Right renal pelvis (tissue), 4 donors: ENCODE data around the gene STK24. TPM values are rescaled to one million over a fixed set of nuclear protein-coding genes. Genes with fewer than 3 reads are reported as not detected.
A peak's percentile ranks its signal among the peaks of the same experiment; 100 is the strongest.

Experiments used
- DNase-seq, 4 donors: peaks; one replicate each; pipeline ENCODE4 v3.0.0-alpha.2; 2013; ENCODE audit warnings: low read depth in 4 of 4, low spot score in 3 of 4, missing footprints in 1 of 4
- polyA plus RNA-seq, 4 donors: library from polyadenylated mRNA; unstranded; fragments of 120-200 nt; gene quantifications; one replicate each; pipeline ENCODE4 v1.2.1, GENCODE V29; 2013; ENCODE audit not compliant: insufficient read length in 4 of 4

STK24 gene
- polyA plus RNA-seq, 4 donors: 117 to 134 (median 123) TPM

GRCh38 chr13:98478189-98479129 is 98.4 kb downstream of the STK24 start:
- DNase-seq: peak in 1 of 4 donors; percentile 51

GRCh38 chr13:98476538-98476966 is 100.4 kb downstream of the STK24 start:
- no peak for DNase-seq

- DNase-seq: no peak
These were observed 100.8 kb downstream of the STK24 start for GRCh38 chr13:98476106-98476505.

GRCh38 chr13:98475522-98475921 is 101.4 kb downstream of the STK24 start:
- no peak for DNase-seq

DNA sequence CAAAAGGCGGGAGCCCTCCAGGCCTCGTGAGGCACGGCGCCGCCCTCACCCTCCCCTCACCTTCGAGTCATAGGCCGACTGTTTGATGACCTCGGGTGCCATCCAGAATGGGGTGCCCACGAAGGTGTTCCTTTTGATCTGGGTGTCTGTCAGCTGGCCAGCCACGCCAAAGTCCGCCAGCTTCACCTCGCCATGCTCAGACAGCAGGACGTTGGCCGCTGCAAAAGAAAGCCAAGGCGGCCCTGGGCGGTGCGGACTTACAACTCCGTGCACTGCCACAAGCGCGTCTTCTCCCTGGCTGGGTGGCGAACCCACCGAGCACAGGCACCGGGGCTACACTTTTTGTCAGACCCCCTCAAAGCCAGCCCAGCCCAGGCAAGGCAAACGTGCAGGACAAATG is 102.1 kb downstream of the STK24 start:
- DNase-seq: no peak

- no peak for DNase-seq
These were observed 102.6 kb downstream of the STK24 start for GRCh38 chr13:98474292-98474691.

- no peak for DNase-seq
These were observed 103.1 kb downstream of the STK24 start for GRCh38 chr13:98473788-98474144.

DNA sequence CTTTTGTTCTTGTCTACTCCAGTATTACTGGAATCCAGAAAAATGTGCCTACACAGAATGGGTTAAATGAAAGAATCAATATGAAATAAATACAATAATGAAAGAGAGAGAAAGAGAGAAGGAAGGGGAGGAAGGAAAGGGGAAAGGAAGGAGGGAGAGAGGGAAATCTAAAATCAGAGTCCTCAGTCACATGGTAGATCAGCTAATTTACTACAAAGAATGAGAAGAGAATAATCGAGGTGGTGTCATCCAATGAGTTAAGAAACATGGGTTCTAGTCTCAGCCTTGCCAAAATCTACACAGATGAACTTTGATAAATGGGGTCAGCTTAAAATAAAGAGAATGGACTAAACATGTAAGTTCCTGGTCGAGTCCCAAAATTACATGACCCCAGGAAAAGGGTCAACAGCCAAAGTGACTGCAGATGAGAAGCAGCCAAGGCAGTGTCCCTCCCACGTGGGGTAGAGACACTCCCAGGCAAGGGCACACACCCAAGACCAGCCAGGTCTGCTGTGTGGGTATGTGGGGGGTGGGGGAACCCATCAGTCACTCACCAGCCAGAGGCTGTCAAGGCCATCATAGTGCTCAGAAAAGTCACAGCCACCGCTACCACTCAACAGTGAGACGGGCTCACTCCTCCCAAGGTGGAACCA is 103.6 kb downstream of the STK24 start:
- DNase-seq: no peak

- no peak for DNase-seq
These were observed 105.0 kb downstream of the STK24 start for GRCh38 chr13:98471934-98472333.

DNA sequence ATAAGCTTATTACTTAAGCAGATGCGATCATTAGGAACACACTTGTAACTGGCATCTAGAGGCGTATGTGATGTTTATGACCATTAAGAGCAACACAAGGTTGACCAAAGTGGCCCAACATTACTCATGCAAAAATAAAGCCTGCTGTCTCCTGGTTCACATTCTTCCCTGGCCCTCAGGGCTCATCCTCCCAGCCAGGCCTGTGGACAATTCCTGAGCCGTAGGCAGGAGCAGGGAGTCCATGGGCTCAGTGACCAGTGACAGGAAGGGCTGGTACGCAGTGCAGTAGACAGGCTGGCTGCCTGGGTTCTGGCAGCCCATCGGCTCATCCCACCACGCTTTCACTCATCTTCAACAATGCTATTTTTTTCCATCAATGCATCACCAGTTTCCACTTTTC is 106.0 kb downstream of the STK24 start:
- DNase-seq: no peak

DNA sequence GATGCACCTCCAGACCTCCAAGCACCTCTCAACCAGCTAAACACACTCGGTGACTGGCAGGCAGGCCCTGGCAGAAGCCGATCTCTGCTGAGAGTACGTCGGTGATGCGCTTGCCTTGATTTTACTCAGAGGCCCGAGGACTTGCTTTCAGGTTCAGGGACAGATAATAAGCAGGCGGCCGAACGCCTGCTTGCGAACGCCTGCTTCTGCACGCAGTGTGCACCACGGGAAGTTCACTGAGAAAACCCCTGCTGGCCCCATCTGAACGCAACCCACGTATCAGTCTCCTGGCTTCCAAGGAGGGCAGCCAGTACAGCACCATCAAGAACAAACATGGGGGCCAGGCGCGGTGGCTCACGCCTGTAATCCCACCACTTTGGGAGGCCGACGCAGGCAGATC is 108.0 kb downstream of the STK24 start:
- DNase-seq: no peak

DNA sequence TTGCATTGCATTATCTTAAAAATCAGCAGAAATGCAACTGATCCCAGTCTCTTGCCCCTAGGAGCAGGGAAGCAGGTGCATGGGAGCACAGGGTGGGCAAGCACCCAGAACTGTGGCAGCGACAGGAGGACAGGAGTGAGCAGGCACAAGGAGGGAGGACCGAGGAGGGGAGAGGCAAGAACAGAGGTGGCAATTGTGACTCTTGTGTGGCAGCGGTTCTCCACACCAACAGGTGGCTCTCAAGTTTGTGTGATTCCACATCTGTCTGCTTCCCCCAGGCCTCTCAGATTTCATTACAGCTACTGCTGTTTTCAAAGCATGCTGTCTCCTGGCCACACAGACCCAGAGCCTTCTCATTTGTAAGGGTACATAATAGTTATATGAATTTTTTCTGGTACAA is 108.5 kb downstream of the STK24 start:
- no peak for DNase-seq

DNA sequence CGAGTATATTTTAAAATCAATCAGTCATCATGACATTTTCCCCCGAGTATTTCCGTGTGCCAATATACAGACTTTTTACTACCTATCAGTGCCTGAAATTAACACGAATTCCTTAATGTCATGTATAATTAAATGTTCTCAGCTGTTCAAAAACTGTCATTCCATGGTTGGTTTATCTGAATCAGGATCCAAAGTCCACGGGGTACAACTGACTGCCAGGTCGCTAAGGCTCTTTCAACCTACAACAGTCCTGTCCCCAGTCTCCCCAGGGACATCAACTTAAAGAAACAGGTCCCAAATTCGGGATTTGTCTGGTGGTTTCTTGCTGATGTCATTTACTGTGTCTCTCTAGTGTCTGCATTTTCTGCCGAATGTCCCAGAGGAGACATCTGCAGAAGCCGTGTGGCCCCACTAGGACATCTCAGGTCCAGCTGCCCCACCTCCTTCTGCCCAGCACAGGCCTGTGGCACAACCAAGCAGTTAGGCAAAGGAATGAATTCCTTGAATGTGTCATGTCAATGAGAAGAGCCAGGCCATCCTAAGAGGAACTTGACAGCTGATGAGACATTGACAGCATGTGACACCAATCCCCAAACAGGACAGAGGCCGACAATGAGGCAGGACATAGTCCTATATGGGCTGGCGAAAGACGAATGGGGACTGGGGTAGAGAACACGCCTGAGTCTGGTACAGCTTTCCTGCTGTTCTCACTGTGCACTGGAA is 109.5 kb downstream of the STK24 start:
- no peak for DNase-seq

DNA sequence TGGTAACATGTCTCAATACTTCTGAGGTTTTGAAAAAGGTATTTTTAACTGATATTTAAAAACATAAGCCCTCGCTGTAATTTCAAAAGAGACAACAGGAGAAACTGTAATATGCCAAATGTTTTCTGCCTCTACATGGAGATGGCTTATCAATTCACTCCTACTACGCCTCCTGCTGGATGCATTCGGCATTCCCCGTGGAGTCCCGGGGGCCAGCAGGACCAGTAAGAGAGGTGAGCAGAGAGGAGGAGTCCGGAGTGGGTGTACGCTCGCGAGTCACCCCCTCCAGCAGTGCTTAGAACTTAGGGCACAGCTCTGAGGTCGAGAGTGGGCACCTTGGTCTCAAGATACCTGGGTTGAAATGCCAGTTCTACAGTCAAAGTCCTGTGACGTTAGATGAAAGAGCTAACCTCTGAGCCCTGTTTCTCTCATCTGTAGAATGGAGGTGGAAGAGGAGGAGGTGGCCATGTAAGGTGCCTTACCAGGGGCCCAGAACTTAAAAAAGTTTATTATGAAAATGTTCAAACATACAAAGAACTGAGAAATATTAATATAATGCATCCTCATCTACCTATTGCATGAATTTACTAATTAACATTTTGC is 110.2 kb downstream of the STK24 start:
- no peak for DNase-seq

GRCh38 chr13:98462946-98463345 is 114.0 kb downstream of the STK24 start:
- DNase-seq: no peak

- DNase-seq: no peak
These were observed 114.5 kb downstream of the STK24 start for GRCh38 chr13:98462241-98462882.

GRCh38 chr13:98461486-98462240 is 115.2 kb downstream of the STK24 start:
- DNase-seq: no peak

GRCh38 chr13:98460516-98460915 is 116.4 kb downstream of the STK24 start:
- no peak for DNase-seq

DNA sequence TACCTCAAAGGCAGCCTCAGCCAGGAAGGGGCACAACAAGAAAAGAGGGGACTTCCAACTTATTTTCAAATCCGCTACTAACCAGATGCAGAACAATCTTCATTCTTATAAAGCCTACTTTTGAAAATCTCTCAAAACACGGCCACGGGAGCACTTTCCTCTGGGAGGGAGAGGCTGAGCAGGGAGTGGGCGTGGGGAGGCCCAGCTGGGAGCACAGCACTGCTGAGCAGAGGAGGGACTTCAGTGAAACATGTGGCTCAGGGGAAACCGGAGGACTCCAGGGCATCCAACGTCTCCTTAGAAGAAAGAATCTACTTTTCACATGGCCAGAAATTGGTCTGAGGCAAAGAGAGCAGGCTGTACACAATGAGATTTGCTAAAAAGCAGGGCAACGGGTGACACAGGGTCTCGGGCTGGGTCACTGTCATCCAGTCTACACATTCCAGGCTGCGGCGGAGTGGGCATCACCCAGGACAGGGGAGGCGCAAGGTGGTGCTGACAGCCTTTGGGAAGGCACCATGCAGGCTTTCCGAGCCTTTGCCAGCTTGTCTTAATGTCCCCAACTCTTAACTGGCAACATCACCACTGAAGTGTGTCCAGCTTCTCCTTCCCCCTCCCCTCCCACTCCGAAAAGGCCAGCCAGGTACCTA is 117.1 kb downstream of the STK24 start:
- no peak for DNase-seq
